ENCODE results near the gene MAGI2.

Gene MAGI2

GRCh38 chr7:78367280-78367773 is 1086.1 kb downstream of the MAGI2 start:
- H2AFZ ChIP-seq (ENCODE audit: low read depth, low read length, severe bottlenecking) = no peak overlapping the region
- no peak overlapping the region for H3K9ac ChIP-seq (ENCODE audit: low read length)
- H3K36me3 ChIP-seq (ENCODE audit: low read length) = no peaks in the 10 kb centered on the region
- H3K9me3 ChIP-seq (ENCODE audit: insufficient read depth, low read length) = no peaks in the 10 kb centered on the region
- no peaks in the 10 kb centered on the region for H3K27me3 ChIP-seq (ENCODE audit: low read length)
- H3K4me3 ChIP-seq (ENCODE audit: insufficient read depth, low read length, poor library complexity, severe bottlenecking) = no peak overlapping the region
- H3K79me2 ChIP-seq (ENCODE audit: insufficient read depth, low read length) = no peaks in the 10 kb centered on the region
- H3K27ac ChIP-seq (ENCODE audit: low read depth, low read length) = no peak overlapping the region
- H3K4me2 ChIP-seq (ENCODE audit: low read depth, low read length, poor library complexity, severe bottlenecking) = no peak overlapping the region
- no peaks in the 10 kb centered on the region for H3F3A ChIP-seq (ENCODE audit: insufficient read depth)
- no peak for TF ChIP-seq EZH2phosphoT487 (conservative IDR thresholded peaks at IDR 0.05; ENCODE audit: low read length)
- TF ChIP-seq, protein P1, sequence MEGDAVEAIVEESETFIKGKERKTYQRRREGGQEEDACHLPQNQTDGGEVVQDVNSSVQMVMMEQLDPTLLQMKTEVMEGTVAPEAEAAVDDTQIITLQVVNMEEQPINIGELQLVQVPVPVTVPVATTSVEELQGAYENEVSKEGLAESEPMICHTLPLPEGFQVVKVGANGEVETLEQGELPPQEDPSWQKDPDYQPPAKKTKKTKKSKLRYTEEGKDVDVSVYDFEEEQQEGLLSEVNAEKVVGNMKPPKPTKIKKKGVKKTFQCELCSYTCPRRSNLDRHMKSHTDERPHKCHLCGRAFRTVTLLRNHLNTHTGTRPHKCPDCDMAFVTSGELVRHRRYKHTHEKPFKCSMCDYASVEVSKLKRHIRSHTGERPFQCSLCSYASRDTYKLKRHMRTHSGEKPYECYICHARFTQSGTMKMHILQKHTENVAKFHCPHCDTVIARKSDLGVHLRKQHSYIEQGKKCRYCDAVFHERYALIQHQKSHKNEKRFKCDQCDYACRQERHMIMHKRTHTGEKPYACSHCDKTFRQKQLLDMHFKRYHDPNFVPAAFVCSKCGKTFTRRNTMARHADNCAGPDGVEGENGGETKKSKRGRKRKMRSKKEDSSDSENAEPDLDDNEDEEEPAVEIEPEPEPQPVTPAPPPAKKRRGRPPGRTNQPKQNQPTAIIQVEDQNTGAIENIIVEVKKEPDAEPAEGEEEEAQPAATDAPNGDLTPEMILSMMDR (IDR thresholded peaks at IDR 0.05; ENCODE audit: insufficient read depth, low read length, poor library complexity, severe bottlenecking) = no peak
- H4K20me1 ChIP-seq (ENCODE audit: low read depth, low read length) = no peaks in the 10 kb centered on the region
- no peaks in the 10 kb centered on the region for H3K9me2 ChIP-seq (replicated peaks; ENCODE audit: insufficient read depth, low read length)

- Histone ChIP-seq H3F3A (ENCODE audit: insufficient read depth) (no peaks in the 10 kb centered on the region), H3K9ac (ENCODE audit: low read length) (no peak overlapping the region), H3K9me2 (replicated peaks; ENCODE audit: insufficient read depth, low read length) (no peaks in the 10 kb centered on the region), H3K4me3 (ENCODE audit: insufficient read depth, low read length, poor library complexity, severe bottlenecking) (no peak overlapping the region), H3K9me3 (ENCODE audit: insufficient read depth, low read length) (no peaks in the 10 kb centered on the region), H3K27ac (ENCODE audit: low read depth, low read length) (no peak overlapping the region), H3K36me3 (ENCODE audit: low read length) (no peaks in the 10 kb centered on the region), H3K79me2 (ENCODE audit: insufficient read depth, low read length) (no peaks in the 10 kb centered on the region), H4K20me1 (ENCODE audit: low read depth, low read length) (no peaks in the 10 kb centered on the region), H3K27me3 (ENCODE audit: low read length) (no peaks in the 10 kb centered on the region), H2AFZ (ENCODE audit: low read depth, low read length, severe bottlenecking) (no peak overlapping the region), H3K4me2 (ENCODE audit: low read depth, low read length, poor library complexity, severe bottlenecking) (no peak overlapping the region)
- TF ChIP-seq, protein P1 (IDR thresholded peaks at IDR 0.05; ENCODE audit: insufficient read depth, low read length, poor library complexity, severe bottlenecking) = no peak
- TF ChIP-seq EZH2phosphoT487 (conservative IDR thresholded peaks at IDR 0.05; ENCODE audit: low read length) = no peak
Observed at GRCh38 chr7:78363866-78364265, 1089.6 kb downstream of the MAGI2 start.

- no peaks in the 10 kb centered on the region for H3K27me3 ChIP-seq (ENCODE audit: low read length)
Observed at GRCh38 chr7:78359836-78360235, 1093.6 kb downstream of the MAGI2 start.

More at GRCh38 chr7:78359836-78360235, 1093.6 kb downstream of the MAGI2 start:
- Histone ChIP-seq H3K9me2 (replicated peaks; ENCODE audit: insufficient read depth, low read length) (no peaks in the 10 kb centered on the region), H2AFZ (ENCODE audit: low read depth, low read length, severe bottlenecking) (no peak overlapping the region), H3F3A (ENCODE audit: insufficient read depth) (no peaks in the 10 kb centered on the region), H3K9ac (ENCODE audit: low read length) (no peak overlapping the region), H3K4me3 (ENCODE audit: insufficient read depth, low read length, poor library complexity, severe bottlenecking) (no peak overlapping the region), H4K20me1 (ENCODE audit: low read depth, low read length) (no peaks in the 10 kb centered on the region), H3K4me2 (ENCODE audit: low read depth, low read length, poor library complexity, severe bottlenecking) (no peak overlapping the region), H3K79me2 (ENCODE audit: insufficient read depth, low read length) (no peaks in the 10 kb centered on the region), H3K9me3 (ENCODE audit: insufficient read depth, low read length) (no peaks in the 10 kb centered on the region), H3K27ac (ENCODE audit: low read depth, low read length) (no peak overlapping the region), H3K36me3 (ENCODE audit: low read length) (no peaks in the 10 kb centered on the region)
- TF ChIP-seq, protein P1 (IDR thresholded peaks at IDR 0.05; ENCODE audit: insufficient read depth, low read length, poor library complexity, severe bottlenecking) = no peak
- no peak for TF ChIP-seq EZH2phosphoT487 (conservative IDR thresholded peaks at IDR 0.05; ENCODE audit: low read length)
